GM19395 (cell line): ENCODE data around the gene GMIP.

ENCODE experiments used
- ATAC-seq: cut with Tn5 transposase; IDR thresholded peaks from one replicate; pipeline ENCODE4 v1.9.1; 2021; ENCODE audit warnings: mild to moderate bottlenecking, moderate library complexity; ENCODE audit not compliant: unreplicated experiment

GMIP gene

DNA sequence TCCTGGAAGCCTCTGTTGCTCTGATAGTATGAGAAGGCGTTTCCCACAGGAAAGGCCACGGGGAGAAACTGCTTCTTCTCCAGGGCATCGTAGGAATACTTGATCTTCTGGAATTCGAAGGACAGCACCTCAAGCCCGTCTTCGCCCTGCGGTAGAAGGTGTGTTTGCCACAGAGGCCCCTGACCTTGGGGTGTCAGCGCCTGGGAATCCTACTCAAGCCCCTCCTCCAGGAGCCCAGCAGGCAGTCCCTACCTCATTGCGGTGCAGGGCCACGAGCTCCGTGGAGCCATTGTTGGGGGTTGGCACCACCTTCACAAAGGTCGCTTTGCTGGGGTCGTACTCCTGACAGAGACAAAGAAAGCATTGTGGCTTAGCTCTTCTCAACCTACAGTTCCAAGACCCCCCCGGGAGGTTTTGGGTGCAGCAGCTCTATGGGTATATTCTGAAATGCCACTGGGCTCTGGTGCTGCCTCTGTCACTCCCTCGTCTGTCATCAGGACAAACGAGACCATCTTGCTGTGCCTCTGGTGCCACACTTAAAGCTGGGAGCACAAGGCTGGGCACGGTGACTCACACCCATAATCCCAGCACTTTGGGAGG, 16.3 kb upstream of the GMIP start:
- ATAC-seq, result no peak

GRCh38 chr19:19657397-19657783, 13.9 kb upstream of the GMIP start:
- no peak for ATAC-seq

DNA sequence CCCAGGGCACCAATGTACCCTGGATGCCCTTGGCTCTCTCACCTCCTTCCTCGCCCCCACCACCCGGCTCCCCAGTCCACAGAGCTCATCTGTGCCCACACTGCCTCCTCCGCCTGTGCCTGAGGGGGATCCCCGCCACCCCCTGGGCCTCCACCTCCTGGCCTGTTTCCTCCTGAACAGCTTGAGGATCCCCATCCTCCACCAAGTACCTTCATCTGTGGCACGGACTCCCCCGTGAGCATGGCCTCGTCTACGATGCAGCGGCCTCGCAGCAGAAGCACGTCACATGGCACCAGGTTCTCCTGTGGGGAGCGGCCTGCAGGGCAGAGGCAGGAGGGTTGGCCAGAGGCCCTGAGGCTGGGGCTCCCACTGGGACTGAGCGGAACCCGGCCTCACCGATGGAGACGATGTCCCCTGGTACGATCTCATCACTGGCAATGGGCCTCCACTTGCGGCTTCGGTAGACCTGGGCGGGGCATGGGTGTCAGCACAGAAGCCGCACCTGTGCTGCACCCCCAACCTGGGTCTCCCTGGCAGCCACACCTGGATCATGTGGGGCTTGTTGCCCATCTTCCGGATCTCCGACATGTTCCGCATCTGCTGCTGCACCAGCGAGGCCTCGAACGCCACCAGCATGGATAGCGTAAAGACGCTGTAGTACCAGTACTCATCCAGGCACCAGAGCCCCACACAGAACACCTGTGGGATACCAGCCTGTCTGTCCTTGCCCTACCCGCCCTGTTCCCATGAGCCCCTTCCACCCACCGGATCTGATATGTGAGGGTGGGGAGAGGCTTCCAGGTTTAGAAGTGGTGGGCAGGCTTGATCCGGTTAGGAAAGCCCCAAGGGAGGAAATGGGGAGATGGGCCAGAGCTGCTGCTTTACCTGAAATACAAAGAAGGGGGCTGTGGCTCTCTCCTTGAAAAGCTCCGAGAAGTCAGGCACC, 13.3 kb upstream of the GMIP start:
- ATAC-seq, result no peak

DNA sequence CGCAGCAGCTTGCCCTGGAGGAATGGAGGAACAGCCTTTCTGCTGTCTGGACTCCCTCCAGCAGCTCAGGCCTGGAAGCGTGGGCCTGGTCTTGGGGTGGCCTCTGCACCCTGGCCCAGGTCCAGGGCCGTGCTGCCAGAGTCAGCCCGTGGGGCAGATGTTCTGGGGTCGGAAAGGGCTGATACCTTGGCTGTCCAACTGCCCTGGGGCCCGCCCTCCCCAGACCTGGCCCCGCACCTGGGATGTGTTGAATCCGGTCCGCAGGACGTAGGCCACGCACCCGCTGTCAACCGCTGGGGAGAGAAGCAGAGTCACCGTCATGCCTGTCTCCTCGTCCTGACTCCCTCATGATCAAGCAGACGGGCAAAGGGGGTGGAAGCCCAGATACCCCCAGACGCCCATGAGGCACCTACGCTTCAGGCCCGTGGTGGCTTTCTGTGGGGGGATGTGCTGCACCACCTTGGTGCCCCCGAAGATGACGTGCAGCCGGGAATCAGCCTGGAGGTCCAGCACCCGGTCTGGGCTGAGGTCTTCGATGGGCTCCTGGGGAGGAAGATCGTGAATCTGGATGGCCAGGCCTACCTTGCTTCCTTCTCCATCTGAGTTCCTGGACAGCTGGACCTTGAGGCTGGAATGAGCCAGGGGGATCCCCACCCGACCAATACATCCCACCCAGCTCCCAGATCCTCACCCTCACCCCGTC, 12.3 kb upstream of the GMIP start:
- ATAC-seq, result no peak

- ATAC-seq, result no peak
Measured at GRCh38 chr19:19655051-19655594, 11.7 kb upstream of the GMIP start.

GRCh38 chr19:19654441-19654840, 11.0 kb upstream of the GMIP start:
- no peak for ATAC-seq

GRCh38 chr19:19653597-19654147, 10.2 kb upstream of the GMIP start:
- no peak for ATAC-seq

- no peak for ATAC-seq
Measured at GRCh38 chr19:19652482-19653295, 9.2 kb upstream of the GMIP start.

GRCh38 chr19:19651076-19651475, 7.6 kb upstream of the GMIP start:
- ATAC-seq, result no peak

- ATAC-seq, result no peak
Measured at GRCh38 chr19:19650331-19650730, 6.9 kb upstream of the GMIP start.

- no peak for ATAC-seq
Measured at GRCh38 chr19:19649580-19649995, 6.1 kb upstream of the GMIP start.

DNA sequence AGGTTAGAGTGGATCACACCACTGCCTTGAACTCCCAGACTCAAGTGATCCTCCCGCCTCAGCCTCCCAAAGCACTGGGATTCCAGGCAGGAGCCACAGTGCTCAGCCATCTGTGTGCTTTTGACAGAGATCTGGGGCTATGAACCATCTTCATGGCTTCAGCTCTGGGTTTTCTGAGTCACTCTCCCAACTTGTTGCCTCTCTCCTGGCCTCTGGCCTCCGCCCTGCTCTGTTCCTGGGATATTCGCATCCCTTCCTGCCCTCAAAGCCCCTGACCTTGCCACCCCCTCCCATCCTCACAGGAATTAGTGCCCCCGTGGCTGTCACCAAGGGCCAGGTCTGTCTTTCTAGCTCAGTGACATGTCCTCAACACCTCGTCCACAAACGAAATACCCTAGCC, 5.7 kb upstream of the GMIP start:
- no peak for ATAC-seq

DNA sequence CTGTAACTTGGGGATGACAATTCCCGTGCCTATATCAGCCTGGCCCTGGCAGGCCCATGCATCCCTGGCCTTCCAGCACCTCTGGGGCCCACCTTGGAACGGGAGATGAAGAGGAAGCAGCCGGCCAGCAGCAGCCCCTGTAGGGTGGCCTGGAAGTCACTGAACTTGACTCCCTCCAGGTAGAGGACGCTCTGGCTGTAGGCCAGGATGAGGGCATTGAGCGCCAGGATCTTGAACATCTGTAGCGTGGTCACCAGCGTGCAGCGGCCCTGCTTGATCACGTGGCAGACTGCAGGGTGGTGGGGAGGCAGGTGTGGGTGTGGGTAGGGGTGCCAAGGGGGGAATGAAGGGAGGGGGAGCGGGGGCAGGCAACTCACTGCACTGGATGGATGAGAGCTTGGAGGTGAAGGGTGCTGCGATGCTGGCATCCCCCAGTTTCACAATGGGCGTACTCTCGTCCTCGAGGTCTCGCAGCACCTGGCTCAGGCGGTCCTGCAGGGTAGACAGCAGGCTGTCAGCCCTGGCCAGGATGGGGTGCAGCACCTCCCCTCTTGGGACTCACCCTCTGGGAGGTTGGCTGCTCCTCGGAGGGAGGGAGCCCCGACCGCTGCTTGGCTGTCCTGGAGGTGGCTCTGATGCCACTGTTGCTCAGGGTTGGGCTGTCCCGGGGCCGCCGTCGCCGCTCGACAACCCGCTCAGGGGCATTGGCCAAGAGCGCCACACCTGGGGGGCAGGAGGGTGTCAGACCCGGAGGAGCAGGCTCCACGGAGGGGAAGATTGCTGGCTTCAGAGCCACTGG, 3.8 kb upstream of the GMIP start:
- no peak for ATAC-seq

GRCh38 chr19:19645233-19645870, 1.9 kb upstream of the GMIP start:
- ATAC-seq, result no peak

- no peak for ATAC-seq
Measured at GRCh38 chr19:19644054-19644388, 564 bp upstream of the GMIP start.

- ATAC-seq, result no peak
Measured at GRCh38 chr19:19642506-19643157, 825 bp downstream of the GMIP start.

- no peak for ATAC-seq
Measured at GRCh38 chr19:19637523-19638251, 5.8 kb downstream of the GMIP start.

GRCh38 chr19:19637186-19637522, 6.3 kb downstream of the GMIP start:
- ATAC-seq, result no peak
